GM18907 (cell line): Measurements from ENCODE around the gene MCMBP.

Experiments used
- ATAC-seq: cut with Tn5 transposase; IDR thresholded peaks from one replicate; pipeline ENCODE4 v1.9.1; 2021; ENCODE audit warnings: mild to moderate bottlenecking, moderate library complexity; ENCODE audit not compliant: unreplicated experiment

The MCMBP gene

GRCh38 chr10:119834188-119834587 lies 38.5 kb downstream of the MCMBP start:
- ATAC-seq, result no peak

- ATAC-seq, result no peak
Measured at GRCh38 chr10:119832951-119833350, 39.7 kb downstream of the MCMBP start.

- no peak for ATAC-seq
Measured at GRCh38 chr10:119831656-119832055, 41.0 kb downstream of the MCMBP start.

GRCh38 chr10:119830851-119831250 lies 41.8 kb downstream of the MCMBP start:
- ATAC-seq, result no peak

- no peak for ATAC-seq
Measured at GRCh38 chr10:119829429-119829828, 43.2 kb downstream of the MCMBP start.

- no peak for ATAC-seq
Measured at GRCh38 chr10:119827430-119827829, 45.2 kb downstream of the MCMBP start.

GRCh38 chr10:119826771-119827170 lies 45.9 kb downstream of the MCMBP start:
- no peak for ATAC-seq

GRCh38 chr10:119824299-119824698 lies 48.3 kb downstream of the MCMBP start:
- no peak for ATAC-seq

- no peak for ATAC-seq
Measured at GRCh38 chr10:119821182-119821581, 51.5 kb downstream of the MCMBP start.

- ATAC-seq, result no peak
Measured at GRCh38 chr10:119818889-119819270, 53.8 kb downstream of the MCMBP start.

- no peak for ATAC-seq
Measured at GRCh38 chr10:119817991-119818888, 54.4 kb downstream of the MCMBP start.

GRCh38 chr10:119815671-119816070 lies 57.0 kb downstream of the MCMBP start:
- ATAC-seq, result no peak

- ATAC-seq, result no peak
Measured at GRCh38 chr10:119812684-119813083, 60.0 kb downstream of the MCMBP start.

GRCh38 chr10:119811122-119811521 lies 61.5 kb downstream of the MCMBP start:
- no peak for ATAC-seq

GRCh38 chr10:119807960-119808697 lies 64.5 kb downstream of the MCMBP start:
- no peak for ATAC-seq

- no peak for ATAC-seq
Measured at GRCh38 chr10:119806334-119807130, 66.1 kb downstream of the MCMBP start.

GRCh38 chr10:119805702-119806230 lies 66.9 kb downstream of the MCMBP start:
- ATAC-seq, result no peak

- no peak for ATAC-seq
Measured at GRCh38 chr10:119803264-119803663, 69.4 kb downstream of the MCMBP start.

GRCh38 chr10:119801998-119802538 lies 70.6 kb downstream of the MCMBP start:
- no peak for ATAC-seq

- no peak for ATAC-seq
Measured at GRCh38 chr10:119801176-119801575, 71.5 kb downstream of the MCMBP start.

- no peak for ATAC-seq
Measured at GRCh38 chr10:119796039-119796438, 76.6 kb downstream of the MCMBP start.
